Measurements from ENCODE around the gene RANGAP1.

RANGAP1 gene

GRCh38 chr22:41267958-41268357 is 18.0 kb downstream of the RANGAP1 start:
- Histone ChIP-seq H4K8ac (ENCODE audit: low read length) (no peak overlapping the region), H3K4ac (ENCODE audit: low read depth in 1 of 2, low read length in 2 of 2) (no peak overlapping the region), H2BK120ac (ENCODE audit: low read depth, low read length) (no peak overlapping the region), H3K18ac (ENCODE audit: low read depth in 1 of 2, low read length in 2 of 2) (no peak overlapping the region), H2AK5ac (ENCODE audit: low read length, severe bottlenecking) (no peak overlapping the region), H3K9me3 (ENCODE audit: control insufficient read depth, low read length) (no peaks in the 10 kb centered on the region), H3K14ac (ENCODE audit: low read length in 2 of 2) (no peak overlapping the region), H2BK5ac (ENCODE audit: low read depth, low read length, poor library complexity, severe bottlenecking) (no peak overlapping the region), H3K23ac (ENCODE audit: low read length in 2 of 2) (no peak overlapping the region), H3K9ac (ENCODE audit: low read length) (no peak overlapping the region), H3K4me3 (ENCODE audit: insufficient read depth in 1 of 2, low read depth in 1 of 2, low read length in 2 of 2) (no peak overlapping the region), H3K4me1 (ENCODE audit: control insufficient read depth, insufficient read depth, low read depth, low read length) (peaks cover 9% of the 10 kb centered on the region), H3K4me2 (ENCODE audit: low read length, poor library complexity, severe bottlenecking) (no peak overlapping the region), H3K79me1 (replicated peaks; ENCODE audit: low read length, poor library complexity, severe bottlenecking) (peaks cover 41% of the 10 kb centered on the region), H4K91ac (ENCODE audit: low read length) (no peak overlapping the region), H2BK12ac (ENCODE audit: low read length in 2 of 2) (no peak overlapping the region), H2AFZ (ENCODE audit: low read depth, low read length) (no peak overlapping the region), H3K27me3 (ENCODE audit: control insufficient read depth in 1 of 2, insufficient read depth in 1 of 2, low read length in 2 of 2) (no peaks in the 10 kb centered on the region), H3K27ac (ENCODE audit: low read length, poor library complexity, severe bottlenecking) (no peak overlapping the region), H2BK15ac (ENCODE audit: low read depth, poor library complexity, severe bottlenecking) (no peak overlapping the region), H3K36me3 (ENCODE audit: control insufficient read depth in 1 of 2, insufficient read depth in 2 of 2, low read depth in 1 of 2, low read length in 2 of 2) (peaks cover 80 to 83% of the 10 kb centered on the region in 2 experiments)
- DNase-seq, result no peak
- 98% methylated on average over 16 of the region's 16 CpGs for WGBS

- no peak overlapping the region for H3K23ac ChIP-seq (ENCODE audit: low read length in 2 of 2)
- peaks cover 83 to 89% of the 10 kb centered on the region in 2 experiments for H3K36me3 ChIP-seq (ENCODE audit: control insufficient read depth in 1 of 2, insufficient read depth in 2 of 2, low read depth in 1 of 2, low read length in 2 of 2)
- H2BK15ac ChIP-seq (ENCODE audit: low read depth, poor library complexity, severe bottlenecking), result no peak overlapping the region
- H3K4me1 ChIP-seq (ENCODE audit: control insufficient read depth, insufficient read depth, low read depth, low read length), result peaks cover 9% of the 10 kb centered on the region
- H3K4me2 ChIP-seq (ENCODE audit: low read length, poor library complexity, severe bottlenecking), result no peak overlapping the region
- peaks cover 44% of the 10 kb centered on the region for H3K79me1 ChIP-seq (replicated peaks; ENCODE audit: low read length, poor library complexity, severe bottlenecking)
- H2BK120ac ChIP-seq (ENCODE audit: low read depth, low read length), result no peak overlapping the region
- no peak overlapping the region for H2AK5ac ChIP-seq (ENCODE audit: low read length, severe bottlenecking)
- no peak overlapping the region for H2AFZ ChIP-seq (ENCODE audit: low read depth, low read length)
- no peak overlapping the region for H3K9ac ChIP-seq (ENCODE audit: low read length)
- H2BK5ac ChIP-seq (ENCODE audit: low read depth, low read length, poor library complexity, severe bottlenecking), result no peak overlapping the region
- H3K18ac ChIP-seq (ENCODE audit: low read depth in 1 of 2, low read length in 2 of 2), result no peak overlapping the region
- no peak overlapping the region for H3K27ac ChIP-seq (ENCODE audit: low read length, poor library complexity, severe bottlenecking)
- no peak overlapping the region for H3K14ac ChIP-seq (ENCODE audit: low read length in 2 of 2)
- H3K27me3 ChIP-seq (ENCODE audit: control insufficient read depth in 1 of 2, insufficient read depth in 1 of 2, low read length in 2 of 2), result no peaks in the 10 kb centered on the region
- no peaks in the 10 kb centered on the region for H3K9me3 ChIP-seq (ENCODE audit: control insufficient read depth, low read length)
- no peak overlapping the region for H3K4ac ChIP-seq (ENCODE audit: low read depth in 1 of 2, low read length in 2 of 2)
- H3K4me3 ChIP-seq (ENCODE audit: insufficient read depth in 1 of 2, low read depth in 1 of 2, low read length in 2 of 2), result no peak overlapping the region
- H2BK12ac ChIP-seq (ENCODE audit: low read length in 2 of 2), result no peak overlapping the region
- WGBS, result 97% methylated on average over 15 of the region's 15 CpGs
- no peak overlapping the region for H4K8ac ChIP-seq (ENCODE audit: low read length)
- H4K91ac ChIP-seq (ENCODE audit: low read length), result no peak overlapping the region
- no peak for DNase-seq
Measured at GRCh38 chr22:41264408-41264941, 21.5 kb downstream of the RANGAP1 start.

GRCh38 chr22:41263704-41264103 is 22.3 kb downstream of the RANGAP1 start:
- H3K23ac ChIP-seq (ENCODE audit: low read length in 2 of 2), result no peak overlapping the region
- H2BK120ac ChIP-seq (ENCODE audit: low read depth, low read length), result no peak overlapping the region
- H3K9me3 ChIP-seq (ENCODE audit: control insufficient read depth, low read length), result no peaks in the 10 kb centered on the region
- WGBS, result 100% methylated on average over 2 of the region's 2 CpGs
- H2BK15ac ChIP-seq (ENCODE audit: low read depth, poor library complexity, severe bottlenecking), result no peak overlapping the region
- H3K27me3 ChIP-seq (ENCODE audit: control insufficient read depth in 1 of 2, insufficient read depth in 1 of 2, low read length in 2 of 2), result no peaks in the 10 kb centered on the region
- H3K4ac ChIP-seq (ENCODE audit: low read depth in 1 of 2, low read length in 2 of 2), result no peak overlapping the region
- no peak overlapping the region for H4K91ac ChIP-seq (ENCODE audit: low read length)
- peaks cover 9% of the 10 kb centered on the region for H3K4me1 ChIP-seq (ENCODE audit: control insufficient read depth, insufficient read depth, low read depth, low read length)
- H3K27ac ChIP-seq (ENCODE audit: low read length, poor library complexity, severe bottlenecking), result peak overlapping the region; percentile 26
- no peak overlapping the region for H2BK12ac ChIP-seq (ENCODE audit: low read length in 2 of 2)
- no peak overlapping the region for H3K4me2 ChIP-seq (ENCODE audit: low read length, poor library complexity, severe bottlenecking)
- H3K14ac ChIP-seq (ENCODE audit: low read length in 2 of 2), result no peak overlapping the region
- no peak overlapping the region for H2AK5ac ChIP-seq (ENCODE audit: low read length, severe bottlenecking)
- no peak overlapping the region for H3K4me3 ChIP-seq (ENCODE audit: insufficient read depth in 1 of 2, low read depth in 1 of 2, low read length in 2 of 2)
- peak; percentile 27 for DNase-seq
- no peak overlapping the region for H3K9ac ChIP-seq (ENCODE audit: low read length)
- H2AFZ ChIP-seq (ENCODE audit: low read depth, low read length), result no peak overlapping the region
- H3K79me1 ChIP-seq (replicated peaks; ENCODE audit: low read length, poor library complexity, severe bottlenecking), result peaks cover 47% of the 10 kb centered on the region
- H2BK5ac ChIP-seq (ENCODE audit: low read depth, low read length, poor library complexity, severe bottlenecking), result no peak overlapping the region
- no peak overlapping the region for H4K8ac ChIP-seq (ENCODE audit: low read length)
- H3K36me3 ChIP-seq (ENCODE audit: control insufficient read depth in 1 of 2, insufficient read depth in 2 of 2, low read depth in 1 of 2, low read length in 2 of 2), result peaks cover 86 to 89% of the 10 kb centered on the region in 2 experiments
- no peak overlapping the region for H3K18ac ChIP-seq (ENCODE audit: low read depth in 1 of 2, low read length in 2 of 2)

GRCh38 chr22:41262250-41262765 is 23.7 kb downstream of the RANGAP1 start:
- H3K4me3 ChIP-seq (ENCODE audit: insufficient read depth in 1 of 2, low read depth in 1 of 2, low read length in 2 of 2), result no peak overlapping the region
- no peak overlapping the region for H3K27ac ChIP-seq (ENCODE audit: low read length, poor library complexity, severe bottlenecking)
- H2BK120ac ChIP-seq (ENCODE audit: low read depth, low read length), result no peak overlapping the region
- H3K79me1 ChIP-seq (replicated peaks; ENCODE audit: low read length, poor library complexity, severe bottlenecking), result peaks cover 51% of the 10 kb centered on the region
- H2AK5ac ChIP-seq (ENCODE audit: low read length, severe bottlenecking), result no peak overlapping the region
- no peak overlapping the region for H2BK12ac ChIP-seq (ENCODE audit: low read length in 2 of 2)
- no peak overlapping the region for H4K91ac ChIP-seq (ENCODE audit: low read length)
- H3K14ac ChIP-seq (ENCODE audit: low read length in 2 of 2), result no peak overlapping the region
- H3K4me2 ChIP-seq (ENCODE audit: low read length, poor library complexity, severe bottlenecking), result no peak overlapping the region
- H3K18ac ChIP-seq (ENCODE audit: low read depth in 1 of 2, low read length in 2 of 2), result no peak overlapping the region
- peaks cover 15% of the 10 kb centered on the region for H3K4me1 ChIP-seq (ENCODE audit: control insufficient read depth, insufficient read depth, low read depth, low read length)
- no peak overlapping the region for H2BK5ac ChIP-seq (ENCODE audit: low read depth, low read length, poor library complexity, severe bottlenecking)
- H2BK15ac ChIP-seq (ENCODE audit: low read depth, poor library complexity, severe bottlenecking), result no peak overlapping the region
- H4K8ac ChIP-seq (ENCODE audit: low read length), result no peak overlapping the region
- DNase-seq, result no peak
- no peaks in the 10 kb centered on the region for H3K9me3 ChIP-seq (ENCODE audit: control insufficient read depth, low read length)
- 97% methylated on average over 15 of the region's 15 CpGs for WGBS
- H3K9ac ChIP-seq (ENCODE audit: low read length), result no peak overlapping the region
- H3K36me3 ChIP-seq (ENCODE audit: control insufficient read depth in 1 of 2, insufficient read depth in 2 of 2, low read depth in 1 of 2, low read length in 2 of 2), result peaks cover 86 to 88% of the 10 kb centered on the region in 2 experiments
- no peak overlapping the region for H2AFZ ChIP-seq (ENCODE audit: low read depth, low read length)
- H3K4ac ChIP-seq (ENCODE audit: low read depth in 1 of 2, low read length in 2 of 2), result no peak overlapping the region
- H3K27me3 ChIP-seq (ENCODE audit: control insufficient read depth in 1 of 2, insufficient read depth in 1 of 2, low read length in 2 of 2), result no peaks in the 10 kb centered on the region
- H3K23ac ChIP-seq (ENCODE audit: low read length in 2 of 2), result no peak overlapping the region

All from mesenchymal stem cell (in vitro differentiated cells and primary cell).